Measurements from ENCODE around the gene EMC6.

EMC6 gene

GRCh38 chr17:3708366-3708765 is 39.8 kb downstream of the EMC6 start:
- no peak for DNase-seq (ENCODE audit: low read depth in 2 of 2)

- peak; percentile 44 to 59 for DNase-seq (ENCODE audit: low read depth in 2 of 2)
Measured at GRCh38 chr17:3710951-3711383, 42.4 kb downstream of the EMC6 start.

GRCh38 chr17:3712811-3713463 is 44.3 kb downstream of the EMC6 start:
- DNase-seq (ENCODE audit: low read depth in 2 of 2), result no peak

- DNase-seq (ENCODE audit: low read depth in 2 of 2), result no peak
Measured at GRCh38 chr17:3715296-3715695, 46.7 kb downstream of the EMC6 start.

GRCh38 chr17:3718201-3718600 is 49.6 kb downstream of the EMC6 start:
- DNase-seq (ENCODE audit: low read depth in 2 of 2), result no peak

- DNase-seq (ENCODE audit: low read depth in 2 of 2), result no peak
Measured at GRCh38 chr17:3719265-3719664, 50.7 kb downstream of the EMC6 start.
